KMS-11 (cell line): ENCODE data around the gene LXN.

Experiments
- H2AFZ ChIP-seq: fragments of 200-600 bp; sonication (generic); 2 replicates; pipeline ENCODE4 v1.6.1; 2016; ENCODE audit warnings: antibody characterized with exemption, mixed run types, low read depth
- H3K27ac ChIP-seq: fragments of 200-600 bp; sonication (generic); 2 replicates; pipeline ENCODE4 v1.6.1; 2016; ENCODE audit warnings: mild to moderate bottlenecking, mixed run types
- H3K27me3 ChIP-seq: fragments of 200-600 bp; sonication (generic); 2 replicates; pipeline ENCODE4 v1.6.1; 2017; ENCODE audit warnings: mild to moderate bottlenecking, low read depth, mixed run types, moderate library complexity; ENCODE audit not compliant: insufficient read depth
- H3K36me3 ChIP-seq: fragments of 200-600 bp; sonication (generic); 2 replicates; pipeline ENCODE4 v1.6.1; 2017; ENCODE audit warnings: mild to moderate bottlenecking, mixed run types; ENCODE audit not compliant: insufficient read depth
- H3K4me1 ChIP-seq: fragments of 200-600 bp; sonication (generic); 2 replicates; pipeline ENCODE4 v1.6.1; 2016; ENCODE audit warnings: mild to moderate bottlenecking, low read depth, mixed run types; ENCODE audit not compliant: poor library complexity, severe bottlenecking
- H3K4me2 ChIP-seq: fragments of 200-600 bp; sonication (generic); 2 replicates; pipeline ENCODE4 v1.7.0; 2016; ENCODE audit warnings: mild to moderate bottlenecking, mixed run types
- H3K4me3 ChIP-seq: fragments of 200-600 bp; sonication (generic); IDR thresholded peaks from 2 replicates; pipeline ENCODE4 v1.6.1; 2017; ENCODE audit warnings: low read depth, low read length, mixed read lengths; ENCODE audit not compliant: insufficient read depth
- H3K79me2 ChIP-seq: fragments of 200-600 bp; sonication (generic); 2 replicates; pipeline ENCODE4 v1.6.1; 2016; ENCODE audit warnings: low read depth, mixed run types; ENCODE audit not compliant: insufficient read depth
- H3K9ac ChIP-seq: fragments of 200-600 bp; sonication (generic); 2 replicates; pipeline ENCODE4 v1.6.1; 2016; ENCODE audit warnings: mild to moderate bottlenecking, mixed run types
- H4K20me1 ChIP-seq: fragments of 200-600 bp; sonication (generic); 2 replicates; pipeline ENCODE4 v1.6.1; 2016; ENCODE audit warnings: mild to moderate bottlenecking, mixed run types; ENCODE audit not compliant: insufficient read depth
- CTCF ChIP-seq: fragments of 200-600 bp; sonication (generic); conservative IDR thresholded peaks from 2 replicates; pipeline ENCODE4 v1.6.1; 2017; ENCODE audit warnings: low read depth, mild to moderate bottlenecking, antibody characterized with exemption, low read length, moderate library complexity, mixed read lengths

LXN gene

GRCh38 chr3:158713094-158713499, 40.6 kb upstream of the LXN start:
- Histone ChIP-seq H3K27ac (no peak overlapping the region), H3K79me2 (no peaks in the 10 kb centered on the region), H3K4me1 (no peaks in the 10 kb centered on the region), H3K4me3 (no peak overlapping the region), H3K9ac (no peak overlapping the region), H4K20me1 (no peaks in the 10 kb centered on the region), H2AFZ (no peak overlapping the region), H3K36me3 (peaks cover 8% of the 10 kb centered on the region; the same call in 1 of the 2 replicates), H3K4me2 (no peak overlapping the region), H3K27me3 (no peaks in the 10 kb centered on the region)
- no peak for TF ChIP-seq CTCF

- no peak overlapping the region for H3K4me3 ChIP-seq
- no peaks in the 10 kb centered on the region for H3K79me2 ChIP-seq
- H4K20me1 ChIP-seq = no peaks in the 10 kb centered on the region
- H3K27me3 ChIP-seq = no peaks in the 10 kb centered on the region
- H3K4me1 ChIP-seq = no peaks in the 10 kb centered on the region
- H3K9ac ChIP-seq = no peak overlapping the region
- H3K27ac ChIP-seq = no peak overlapping the region
- no peak overlapping the region for H2AFZ ChIP-seq
- H3K4me2 ChIP-seq = no peak overlapping the region
- no peak for TF ChIP-seq CTCF
- H3K36me3 ChIP-seq = peaks cover 12% of the 10 kb centered on the region; the same call in 1 of the 2 replicates
Measured at GRCh38 chr3:158712443-158712842, 40.0 kb upstream of the LXN start.

- H3K4me3 ChIP-seq = no peak overlapping the region
- H2AFZ ChIP-seq = no peak overlapping the region
- H4K20me1 ChIP-seq = no peaks in the 10 kb centered on the region
- no peak overlapping the region for H3K4me2 ChIP-seq
- no peak overlapping the region for H3K9ac ChIP-seq
- no peaks in the 10 kb centered on the region for H3K4me1 ChIP-seq
- no peaks in the 10 kb centered on the region for H3K79me2 ChIP-seq
- H3K27me3 ChIP-seq = no peaks in the 10 kb centered on the region
- H3K27ac ChIP-seq = no peak overlapping the region
- H3K36me3 ChIP-seq = peaks cover 12% of the 10 kb centered on the region; the same call in 1 of the 2 replicates
- no peak for TF ChIP-seq CTCF
Measured at GRCh38 chr3:158711886-158712285, 39.4 kb upstream of the LXN start.

GRCh38 chr3:158710601-158711000, 38.2 kb upstream of the LXN start:
- Histone ChIP-seq H3K4me2 (no peak overlapping the region), H3K27me3 (no peaks in the 10 kb centered on the region), H3K36me3 (peaks cover 12% of the 10 kb centered on the region; the same call in 1 of the 2 replicates), H3K4me1 (no peaks in the 10 kb centered on the region), H3K4me3 (no peak overlapping the region), H3K79me2 (no peaks in the 10 kb centered on the region), H2AFZ (no peak overlapping the region), H3K9ac (no peak overlapping the region), H4K20me1 (no peaks in the 10 kb centered on the region), H3K27ac (no peak overlapping the region)
- no peak for TF ChIP-seq CTCF
